Measurements from ENCODE around the gene TPRG1.

The TPRG1 gene

DNA sequence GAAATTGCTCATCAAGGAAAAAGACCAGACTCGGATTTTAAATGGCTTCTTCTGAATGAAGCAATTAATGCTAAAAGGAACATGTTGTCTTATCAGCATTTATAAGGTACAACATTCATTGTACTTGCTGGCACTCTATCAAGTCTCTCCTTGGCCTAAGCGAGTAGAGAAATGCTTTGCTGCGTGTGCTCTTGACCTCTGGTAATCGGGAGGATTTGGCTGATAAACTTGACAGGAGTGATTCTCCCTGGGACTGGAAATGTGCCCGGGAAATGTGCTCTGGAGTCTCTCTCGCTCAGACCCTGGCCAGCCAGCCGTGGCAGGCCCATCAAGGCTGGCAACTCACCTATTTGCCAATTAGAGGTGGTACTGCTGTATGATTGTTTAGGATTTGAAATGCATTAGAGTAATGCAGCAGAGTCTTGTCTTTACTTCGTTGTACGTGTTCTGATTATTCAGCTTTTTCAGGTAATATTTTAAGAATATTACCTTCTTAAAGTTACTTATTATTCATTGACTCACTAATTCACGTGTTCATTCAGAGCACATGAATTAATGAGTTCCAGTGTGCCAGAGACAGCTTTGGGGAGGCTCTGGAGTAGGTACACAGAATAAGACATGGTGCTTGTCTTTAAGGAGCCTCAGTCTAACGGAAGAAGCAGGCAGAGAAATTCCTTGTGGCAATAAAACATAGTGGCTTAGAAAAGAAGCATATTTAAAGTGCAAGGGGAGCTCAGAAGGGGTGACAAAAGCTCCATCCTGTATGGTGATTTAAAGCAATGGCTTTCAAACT lies 48.0 kb upstream of the TPRG1 start:
- H3K4me3 ChIP-seq (ENCODE audit: low read length) = no peak overlapping the region

DNA sequence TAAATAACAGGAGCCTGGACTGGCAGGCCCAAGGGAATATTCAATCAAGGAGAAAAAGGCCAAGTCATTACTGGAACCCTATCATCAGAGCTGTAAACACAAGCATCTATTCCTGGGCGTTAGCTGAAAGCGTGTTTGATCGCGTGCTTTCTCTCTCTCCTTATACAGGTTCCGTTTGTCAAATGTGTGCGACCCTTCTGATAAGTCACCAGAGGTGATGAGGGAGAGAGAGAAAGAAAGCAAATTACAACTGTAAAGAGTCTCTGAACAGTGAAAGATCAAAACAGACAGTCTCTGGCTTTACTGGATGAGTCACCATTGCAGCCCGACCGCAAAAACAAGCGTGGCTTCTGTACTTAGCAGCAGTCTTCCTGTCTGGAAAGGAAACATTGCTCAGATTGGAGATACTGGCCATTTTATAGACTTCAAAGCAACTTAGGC lies 39.5 kb upstream of the TPRG1 start:
- Histone ChIP-seq H3K79me2 (ENCODE audit: control insufficient read depth, low read length) (no peaks in the 10 kb centered on the region), H3K36me3 (ENCODE audit: control insufficient read depth, low read length) (no peaks in the 10 kb centered on the region), H3K4me1 (ENCODE audit: control insufficient read depth, low read length) (no peaks in the 10 kb centered on the region), H3K9me2 (replicated peaks; ENCODE audit: control insufficient read depth, low read length) (no peaks in the 10 kb centered on the region), H4K20me1 (ENCODE audit: control insufficient read depth, insufficient read depth, low read depth, low read length) (no peaks in the 10 kb centered on the region), H3K4me2 (ENCODE audit: low read length) (no peak overlapping the region), H3K9me3 (ENCODE audit: control insufficient read depth, insufficient read depth, low read length) (no peaks in the 10 kb centered on the region), H3K27me3 (ENCODE audit: control insufficient read depth, low read length) (0 out of 2 replicates have a peak, but pooled peaks cover 3% of the 10 kb centered on the region), H3F3A (ENCODE audit: control insufficient read depth, insufficient read depth) (no peaks in the 10 kb centered on the region), H3K4me3 (ENCODE audit: low read length) (no peak overlapping the region), H3K27ac (ENCODE audit: low read depth, low read length) (no peak overlapping the region)
- TF ChIP-seq EZH2phosphoT487 (IDR thresholded peaks at IDR 0.05; ENCODE audit: borderline replicate concordance, low read length) = no peak
- TF ChIP-seq, protein P1, sequence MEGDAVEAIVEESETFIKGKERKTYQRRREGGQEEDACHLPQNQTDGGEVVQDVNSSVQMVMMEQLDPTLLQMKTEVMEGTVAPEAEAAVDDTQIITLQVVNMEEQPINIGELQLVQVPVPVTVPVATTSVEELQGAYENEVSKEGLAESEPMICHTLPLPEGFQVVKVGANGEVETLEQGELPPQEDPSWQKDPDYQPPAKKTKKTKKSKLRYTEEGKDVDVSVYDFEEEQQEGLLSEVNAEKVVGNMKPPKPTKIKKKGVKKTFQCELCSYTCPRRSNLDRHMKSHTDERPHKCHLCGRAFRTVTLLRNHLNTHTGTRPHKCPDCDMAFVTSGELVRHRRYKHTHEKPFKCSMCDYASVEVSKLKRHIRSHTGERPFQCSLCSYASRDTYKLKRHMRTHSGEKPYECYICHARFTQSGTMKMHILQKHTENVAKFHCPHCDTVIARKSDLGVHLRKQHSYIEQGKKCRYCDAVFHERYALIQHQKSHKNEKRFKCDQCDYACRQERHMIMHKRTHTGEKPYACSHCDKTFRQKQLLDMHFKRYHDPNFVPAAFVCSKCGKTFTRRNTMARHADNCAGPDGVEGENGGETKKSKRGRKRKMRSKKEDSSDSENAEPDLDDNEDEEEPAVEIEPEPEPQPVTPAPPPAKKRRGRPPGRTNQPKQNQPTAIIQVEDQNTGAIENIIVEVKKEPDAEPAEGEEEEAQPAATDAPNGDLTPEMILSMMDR (IDR thresholded peaks at IDR 0.05; ENCODE audit: low read depth, low read length, poor library complexity, severe bottlenecking) = no peak

More for the DNA sequence above, 48.0 kb upstream of the TPRG1 start:
- no peak for TF ChIP-seq EZH2phosphoT487 (IDR thresholded peaks at IDR 0.05; ENCODE audit: borderline replicate concordance, low read length)
- TF ChIP-seq, protein P1 (IDR thresholded peaks at IDR 0.05; ENCODE audit: low read depth, low read length, poor library complexity, severe bottlenecking) = no peak
- H3K27me3 ChIP-seq (ENCODE audit: control insufficient read depth, low read length) = 0 out of 2 replicates have a peak, but pooled peaks cover 2% of the 10 kb centered on the region
- no peak overlapping the region for H3K27ac ChIP-seq (ENCODE audit: low read depth, low read length)
- H3K4me1 ChIP-seq (ENCODE audit: control insufficient read depth, low read length) = no peaks in the 10 kb centered on the region
- H3K9me2 ChIP-seq (replicated peaks; ENCODE audit: control insufficient read depth, low read length) = no peaks in the 10 kb centered on the region
- no peaks in the 10 kb centered on the region for H3K79me2 ChIP-seq (ENCODE audit: control insufficient read depth, low read length)
- no peaks in the 10 kb centered on the region for H3K9me3 ChIP-seq (ENCODE audit: control insufficient read depth, insufficient read depth, low read length)
- no peaks in the 10 kb centered on the region for H3K36me3 ChIP-seq (ENCODE audit: control insufficient read depth, low read length)
- no peak overlapping the region for H3K4me2 ChIP-seq (ENCODE audit: low read length)
- H3F3A ChIP-seq (ENCODE audit: control insufficient read depth, insufficient read depth) = no peaks in the 10 kb centered on the region
- H4K20me1 ChIP-seq (ENCODE audit: control insufficient read depth, insufficient read depth, low read depth, low read length) = no peaks in the 10 kb centered on the region

DNA sequence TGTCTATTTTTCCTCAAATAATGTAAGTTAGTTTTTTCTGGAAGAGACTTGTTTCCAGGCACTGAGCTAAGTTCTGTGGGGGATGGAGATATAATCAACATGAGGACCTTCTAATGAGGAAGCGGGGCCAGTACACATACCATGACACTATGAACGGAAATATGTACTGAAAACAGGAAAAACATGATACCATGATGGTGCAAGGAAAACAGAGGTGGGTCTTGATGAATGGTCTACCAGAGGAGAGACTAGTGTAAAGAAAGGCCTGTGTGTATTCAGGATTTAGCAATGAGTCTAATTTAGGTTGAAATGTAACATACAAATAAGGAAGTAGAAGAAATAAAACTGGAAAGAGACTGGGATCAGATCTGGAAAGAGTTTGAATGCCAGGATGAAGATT lies 38.9 kb upstream of the TPRG1 start:
- H4K20me1 ChIP-seq (ENCODE audit: control insufficient read depth, insufficient read depth, low read depth, low read length) = no peaks in the 10 kb centered on the region
- 0 out of 2 replicates have a peak, but pooled peaks cover 3% of the 10 kb centered on the region for H3K27me3 ChIP-seq (ENCODE audit: control insufficient read depth, low read length)
- no peak for TF ChIP-seq EZH2phosphoT487 (IDR thresholded peaks at IDR 0.05; ENCODE audit: borderline replicate concordance, low read length)
- TF ChIP-seq, protein P1 (IDR thresholded peaks at IDR 0.05; ENCODE audit: low read depth, low read length, poor library complexity, severe bottlenecking) = no peak
- no peaks in the 10 kb centered on the region for H3F3A ChIP-seq (ENCODE audit: control insufficient read depth, insufficient read depth)
- H3K4me1 ChIP-seq (ENCODE audit: control insufficient read depth, low read length) = no peaks in the 10 kb centered on the region
- H3K79me2 ChIP-seq (ENCODE audit: control insufficient read depth, low read length) = no peaks in the 10 kb centered on the region
- no peak overlapping the region for H3K4me2 ChIP-seq (ENCODE audit: low read length)
- H3K9me2 ChIP-seq (replicated peaks; ENCODE audit: control insufficient read depth, low read length) = no peaks in the 10 kb centered on the region
- H3K4me3 ChIP-seq (ENCODE audit: low read length) = no peak overlapping the region
- H3K27ac ChIP-seq (ENCODE audit: low read depth, low read length) = no peak overlapping the region
- H3K9me3 ChIP-seq (ENCODE audit: control insufficient read depth, insufficient read depth, low read length) = no peaks in the 10 kb centered on the region
- no peaks in the 10 kb centered on the region for H3K36me3 ChIP-seq (ENCODE audit: control insufficient read depth, low read length)

Measured in DOHH2 (cell line).